ENCODE results near the gene MBD5.

MBD5 gene

GRCh38 chr2:148039783-148040182 is 18.9 kb downstream of the MBD5 start:
- no peak for DNase-seq (ENCODE audit: extremely low spot score)
- CTCF ChIA-PET = interaction anchor here (1.4 to 1.9 kb wide), 3 partner anchors 8 to 17 kb away, joined by 4 to 9 read pairs (median 6); no protein-coding TSS in a partner anchor
- TF ChIP-seq CTCF (IDR thresholded peaks at IDR 0.05; ENCODE audit: control extremely low read depth, extremely low read depth, low read depth, missing control alignments) = no peak
- POLR2A ChIA-PET = no interaction called here

- peak; percentile 38 for DNase-seq (ENCODE audit: extremely low spot score)
- POLR2A ChIA-PET = no interaction called here
- no peak for TF ChIP-seq CTCF (IDR thresholded peaks at IDR 0.05; ENCODE audit: control extremely low read depth, extremely low read depth, low read depth, missing control alignments)
- CTCF ChIA-PET = interaction anchor here (0.8 to 2.1 kb wide), 7 partner anchors 9 to 34 kb away, joined by 3 to 6 read pairs (median 4); no protein-coding TSS in a partner anchor
These were observed 21.3 kb downstream of the MBD5 start for GRCh38 chr2:148042219-148042618.

GRCh38 chr2:148044322-148044721 is 23.4 kb downstream of the MBD5 start:
- DNase-seq (ENCODE audit: extremely low spot score) = no peak
- TF ChIP-seq CTCF (IDR thresholded peaks at IDR 0.05; ENCODE audit: control extremely low read depth, extremely low read depth, low read depth, missing control alignments) = no peak
- CTCF ChIA-PET = no interaction called here
- POLR2A ChIA-PET = no interaction called here

GRCh38 chr2:148046802-148047201 is 25.9 kb downstream of the MBD5 start:
- CTCF ChIA-PET = interaction anchor here (0.8 to 1.0 kb wide), 2 partner anchors 24 to 462 kb away, joined by 3 read pairs; no protein-coding TSS in a partner anchor
- TF ChIP-seq CTCF (IDR thresholded peaks at IDR 0.05; ENCODE audit: control extremely low read depth, extremely low read depth, low read depth, missing control alignments) = no peak
- DNase-seq (ENCODE audit: extremely low spot score) = no peak
- POLR2A ChIA-PET = interaction anchor here (0.5 kb wide), 1 partner anchor 26 kb away, joined by 3 read pairs; the partner anchor contains the start of gene MBD5

- ChIA-PET CTCF (interaction anchor here (1.2 kb wide), 1 partner anchor 58 kb away, joined by 3 read pairs; no protein-coding TSS in a partner anchor), POLR2A (interaction anchor here (0.5 kb wide), 1 partner anchor 1528 kb away, joined by 3 read pairs; no protein-coding TSS in a partner anchor)
- TF ChIP-seq CTCF (IDR thresholded peaks at IDR 0.05; ENCODE audit: control extremely low read depth, extremely low read depth, low read depth, missing control alignments) = no peak
- DNase-seq (ENCODE audit: extremely low spot score) = peak; percentile 16
These were observed 27.8 kb downstream of the MBD5 start for GRCh38 chr2:148048475-148049221.

GRCh38 chr2:148049284-148049683 is 28.4 kb downstream of the MBD5 start:
- ChIA-PET CTCF (interaction anchor here (1.2 kb wide), 1 partner anchor 59 kb away, joined by 3 read pairs; no protein-coding TSS in a partner anchor), POLR2A (interaction anchor here (0.5 kb wide), 1 partner anchor 1528 kb away, joined by 3 read pairs; no protein-coding TSS in a partner anchor)
- DNase-seq (ENCODE audit: extremely low spot score) = no peak
- no peak for TF ChIP-seq CTCF (IDR thresholded peaks at IDR 0.05; ENCODE audit: control extremely low read depth, extremely low read depth, low read depth, missing control alignments)
